T-helper 17 cell (primary cell): ENCODE measurements around the gene RALGAPA1. TPM values are rescaled to one million over a fixed set of nuclear protein-coding genes. Genes with fewer than 3 reads are reported as not detected.
A peak's percentile ranks its signal among the peaks of the same experiment; 100 is the strongest.
"Not testable (repeated sequence)": the region's sequence is repeated elsewhere in the genome, so short reads cannot be mapped to it uniquely, and the experiment has no call there.

Experiments used
- ATAC-seq: fragments of 150-1000 bp; cut with Tn5 transposase; 2 replicates; pipeline ENCODE4 v1.10.0; 2021; ENCODE audit warnings: mild to moderate bottlenecking, moderate library complexity
- DNase-seq, 3 donors: peaks; one replicate each; pipeline versions ENCODE4 v3.0.0 to v3.0.0-alpha.2; 2020 to 2021
- H3K9me3 ChIP-seq: one replicate; pipeline ENCODE4 v1.7.0; 2013; ENCODE audit warnings: low read length, mild to moderate bottlenecking; ENCODE audit not compliant: control insufficient read depth, poor library complexity, severe bottlenecking
- H3K27ac Mint-ChIP-seq: one replicate; pipeline ENCODE4 v1.8.0; 2022; ENCODE audit warnings: mild to moderate bottlenecking, moderate library complexity, mixed read lengths
- H3K27me3 Mint-ChIP-seq: one replicate; pipeline ENCODE4 v1.8.0; 2022; ENCODE audit warnings: mixed read lengths
- H3K36me3 Mint-ChIP-seq: one replicate; pipeline ENCODE4 v1.8.0; 2022; ENCODE audit warnings: low read depth, mixed read lengths
- H3K4me1 Mint-ChIP-seq: one replicate; pipeline ENCODE4 v1.8.0; 2022; ENCODE audit warnings: mild to moderate bottlenecking, mixed read lengths
- H3K4me3 Mint-ChIP-seq: one replicate; pipeline ENCODE4 v1.8.0; 2022; ENCODE audit warnings: mild to moderate bottlenecking, moderate library complexity, mixed read lengths
- total RNA-seq, 4 donors: library from RNA in 2 of 4; stranded (reverse) in 2 of 4; gene quantifications; one replicate each; pipeline ENCODE4 v1.2.3 and lab custom pipeline; 2022 to 2026

RALGAPA1 gene
- total RNA-seq, 2 donors from 2014 or later = 79.0 to 79.4 TPM

DNA sequence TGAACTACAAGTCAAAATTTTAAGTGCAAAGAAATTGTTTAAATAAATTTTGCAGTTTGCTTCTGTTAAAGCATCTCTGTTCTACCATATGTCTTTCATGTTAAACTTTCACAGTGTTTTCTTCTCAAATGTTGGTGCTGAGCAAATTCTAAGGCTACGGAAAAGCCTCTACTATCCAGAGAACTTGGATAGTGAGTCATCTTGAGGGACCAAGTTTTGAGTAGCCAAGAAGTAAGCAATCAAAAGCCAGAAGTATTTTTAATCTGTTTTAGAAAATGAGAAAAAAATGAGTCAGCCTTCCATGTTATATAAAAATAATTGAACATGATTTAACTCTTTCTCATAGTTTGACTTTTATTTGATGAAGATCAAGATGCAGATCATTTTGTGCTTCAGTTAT lies 20.4 kb upstream of the RALGAPA1 start:
- Mint-ChIP-seq H3K27me3 (no peaks in the 10 kb centered on the region), H3K27ac (no peak overlapping the region), H3K4me1 (peaks cover 15% of the 10 kb centered on the region), H3K4me3 (no peak overlapping the region), H3K36me3 (no peaks in the 10 kb centered on the region)
- no peak for DNase-seq
- ATAC-seq = no peak
- no peaks in the 10 kb centered on the region for H3K9me3 ChIP-seq

DNA sequence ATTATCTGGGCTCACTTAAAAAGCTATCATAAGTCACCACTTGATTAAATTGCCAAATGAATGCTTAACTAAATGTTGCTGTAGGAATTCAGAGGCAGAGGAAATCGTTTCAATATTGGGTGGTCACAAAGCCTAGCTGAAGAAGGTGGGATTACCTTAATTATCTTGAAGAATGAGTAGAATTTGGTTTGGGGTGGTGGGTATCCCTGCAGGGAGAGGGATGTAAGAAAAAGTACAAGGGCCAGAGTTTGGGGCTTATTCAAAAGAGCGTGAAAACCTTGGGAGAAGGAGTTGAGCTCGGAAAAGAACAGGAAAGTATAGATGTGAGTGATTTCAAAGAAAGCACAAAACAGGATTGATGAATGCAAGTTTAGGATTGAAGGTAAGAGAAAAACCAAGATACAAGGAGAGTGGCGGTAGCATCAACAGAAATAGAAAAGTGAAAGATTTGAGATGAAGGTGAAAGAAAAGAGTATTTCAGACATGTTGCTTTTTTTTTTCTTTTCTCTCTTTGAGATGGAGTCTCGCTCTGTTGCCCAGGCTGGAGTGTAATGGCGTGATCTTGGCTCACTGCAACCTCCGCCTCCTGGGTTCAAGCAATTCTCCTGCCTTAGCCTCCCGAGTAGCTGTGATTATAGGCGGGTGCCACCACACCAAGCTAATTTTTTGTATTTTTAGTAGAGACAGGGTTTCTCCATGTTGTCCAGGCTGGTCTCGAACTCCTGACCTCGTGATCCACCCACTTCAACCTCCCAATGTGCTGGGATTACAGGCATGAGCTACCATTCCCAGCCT lies 18.8 kb upstream of the RALGAPA1 start:
- peaks cover 15% of the 10 kb centered on the region for H3K4me1 Mint-ChIP-seq
- peak overlapping the region; percentile 85 for H3K27ac Mint-ChIP-seq
- H3K27me3 Mint-ChIP-seq = no peaks in the 10 kb centered on the region
- no peaks in the 10 kb centered on the region for H3K9me3 ChIP-seq
- no peak for ATAC-seq
- H3K4me3 Mint-ChIP-seq = peak overlapping the region; percentile 65
- H3K36me3 Mint-ChIP-seq = no peaks in the 10 kb centered on the region
- no peak for DNase-seq

GRCh38 chr14:35826952-35827416 lies 17.9 kb upstream of the RALGAPA1 start:
- ATAC-seq = no peak
- peak overlapping the region; percentile 94 for H3K4me3 Mint-ChIP-seq
- no peaks in the 10 kb centered on the region for H3K27me3 Mint-ChIP-seq
- no peak for DNase-seq
- peak overlapping the region; percentile 85 for H3K27ac Mint-ChIP-seq
- no peaks in the 10 kb centered on the region for H3K9me3 ChIP-seq
- H3K4me1 Mint-ChIP-seq = peaks cover 15% of the 10 kb centered on the region
- H3K36me3 Mint-ChIP-seq = no peaks in the 10 kb centered on the region

DNA sequence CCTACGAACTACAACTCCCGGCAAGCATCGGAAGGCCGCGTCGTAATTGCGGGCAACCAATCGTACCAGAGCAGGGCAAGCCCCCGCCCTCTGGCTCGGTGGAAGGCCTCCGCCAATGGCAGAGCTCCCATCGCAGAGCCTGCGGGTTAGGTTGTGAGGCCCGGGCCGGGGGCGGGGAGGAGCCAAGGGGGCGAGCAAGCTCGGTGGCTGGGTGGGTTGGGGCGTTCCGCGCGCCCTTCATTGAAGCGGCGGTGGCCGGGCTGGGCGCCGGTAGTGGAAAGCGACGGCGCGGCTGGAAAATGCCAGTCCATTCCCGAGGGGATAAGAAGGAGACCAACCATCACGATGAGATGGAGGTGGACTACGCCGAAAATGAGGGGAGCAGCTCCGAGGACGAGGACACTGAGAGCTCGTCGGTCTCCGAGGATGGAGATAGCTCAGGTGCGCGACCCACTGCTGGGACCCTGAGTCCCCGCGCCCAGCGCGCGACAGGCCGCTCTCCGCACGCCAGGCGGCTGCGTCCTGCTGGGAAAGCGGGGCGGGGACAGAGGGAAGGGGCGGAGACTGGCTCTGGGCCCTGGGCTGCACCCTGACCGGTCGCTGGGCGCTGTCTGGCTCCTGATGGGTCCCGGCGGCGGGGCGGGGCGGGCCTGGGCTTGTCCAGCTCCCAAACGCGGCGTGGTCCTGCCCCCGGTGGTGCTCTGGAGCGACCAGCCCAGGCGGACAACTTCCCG lies 17.3 kb upstream of the RALGAPA1 start, which contains the start of gene BRMS1L:
TSS of gene BRMS1L (plus strand) at position 121 of the 734 bp plus-strand sequence. CDS start at position 300, 179 bp downstream.
- peak within 1 kb of the TSS; percentile 85 for H3K27ac Mint-ChIP-seq
- H3K9me3 ChIP-seq = no peaks in the 10 kb centered on the region
- H3K27me3 Mint-ChIP-seq = no peaks in the 10 kb centered on the region
- H3K4me3 Mint-ChIP-seq = peak within 1 kb of the TSS; percentile 94
- H3K4me1 Mint-ChIP-seq = peaks cover 15% of the 10 kb centered on the region
- DNase-seq (peak; percentile 94 to 95 (median 95)), ATAC-seq (peak; percentile 98)
- H3K36me3 Mint-ChIP-seq = no peaks in the 10 kb centered on the region

GRCh38 chr14:35825968-35826217 lies 16.8 kb upstream of the RALGAPA1 start:
- Mint-ChIP-seq H3K27me3 (no peaks in the 10 kb centered on the region), H3K36me3 (no peaks in the 10 kb centered on the region), H3K27ac (peak overlapping the region; percentile 59), H3K4me1 (peaks cover 15% of the 10 kb centered on the region), H3K4me3 (peak overlapping the region; percentile 94)
- no peak for ATAC-seq
- DNase-seq = no peak
- no peaks in the 10 kb centered on the region for H3K9me3 ChIP-seq

DNA sequence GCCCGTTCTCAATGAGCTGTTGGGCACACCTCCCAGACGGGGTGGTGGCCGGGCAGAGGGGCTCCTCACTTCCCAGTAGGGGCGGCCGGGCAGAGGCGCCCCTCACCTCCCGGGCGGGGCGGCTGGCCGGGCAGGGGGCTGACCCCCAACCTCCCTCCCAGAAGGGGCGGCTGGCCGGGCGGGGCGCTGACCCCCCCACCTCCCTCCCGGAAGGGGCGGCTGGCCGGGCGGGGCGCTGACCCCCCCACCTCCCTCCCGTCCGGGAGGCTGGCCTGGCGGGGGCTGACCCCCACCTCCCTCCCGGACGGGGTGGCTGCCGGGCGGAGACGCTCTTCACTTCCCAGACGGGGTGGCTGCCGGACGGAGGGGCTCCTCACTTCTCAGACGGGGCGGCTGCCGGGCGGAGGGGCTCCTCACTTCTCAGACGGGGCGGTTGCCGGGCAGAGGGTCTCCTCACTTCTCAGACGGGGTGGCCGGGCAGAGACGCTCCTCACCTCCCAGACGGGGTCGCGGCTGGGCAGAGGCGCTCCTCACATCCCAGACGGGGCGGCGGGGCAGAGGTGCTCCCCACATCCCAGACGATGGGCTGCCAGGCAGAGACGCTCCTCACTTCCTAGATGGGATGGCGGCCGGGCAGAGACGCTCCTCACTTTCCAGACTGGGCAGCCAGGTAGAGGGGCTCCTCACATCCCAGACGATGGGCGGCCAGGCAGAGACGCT lies 15.5 kb upstream of the RALGAPA1 start:
- not testable (repeated sequence) for H3K36me3 Mint-ChIP-seq, H3K27me3 Mint-ChIP-seq, ATAC-seq, H3K9me3 ChIP-seq, DNase-seq, H3K27ac Mint-ChIP-seq
- Mint-ChIP-seq H3K4me3 (peak overlapping the region; percentile 79), H3K4me1 (peaks cover 15% of the 10 kb centered on the region)

DNA sequence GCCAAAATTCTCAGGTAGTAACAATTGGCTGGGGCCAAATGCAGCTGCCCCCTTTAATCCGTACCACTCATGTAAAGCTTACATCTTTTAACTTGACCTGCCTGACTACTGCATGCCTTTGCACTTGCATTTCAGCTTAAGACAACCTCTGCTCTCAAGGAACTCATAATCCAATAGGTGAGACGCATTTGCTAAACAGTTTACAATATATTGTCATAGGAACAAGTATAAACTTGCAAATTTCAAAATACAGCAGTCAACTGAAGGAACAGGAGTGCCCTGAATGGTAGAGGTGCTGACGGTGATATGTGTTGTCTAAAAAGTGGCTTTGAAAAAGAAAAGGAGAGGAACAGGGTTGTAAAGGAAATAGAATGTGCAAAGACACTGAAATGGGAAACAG lies 13.4 kb upstream of the RALGAPA1 start:
- H3K4me3 Mint-ChIP-seq = no peak overlapping the region

DNA sequence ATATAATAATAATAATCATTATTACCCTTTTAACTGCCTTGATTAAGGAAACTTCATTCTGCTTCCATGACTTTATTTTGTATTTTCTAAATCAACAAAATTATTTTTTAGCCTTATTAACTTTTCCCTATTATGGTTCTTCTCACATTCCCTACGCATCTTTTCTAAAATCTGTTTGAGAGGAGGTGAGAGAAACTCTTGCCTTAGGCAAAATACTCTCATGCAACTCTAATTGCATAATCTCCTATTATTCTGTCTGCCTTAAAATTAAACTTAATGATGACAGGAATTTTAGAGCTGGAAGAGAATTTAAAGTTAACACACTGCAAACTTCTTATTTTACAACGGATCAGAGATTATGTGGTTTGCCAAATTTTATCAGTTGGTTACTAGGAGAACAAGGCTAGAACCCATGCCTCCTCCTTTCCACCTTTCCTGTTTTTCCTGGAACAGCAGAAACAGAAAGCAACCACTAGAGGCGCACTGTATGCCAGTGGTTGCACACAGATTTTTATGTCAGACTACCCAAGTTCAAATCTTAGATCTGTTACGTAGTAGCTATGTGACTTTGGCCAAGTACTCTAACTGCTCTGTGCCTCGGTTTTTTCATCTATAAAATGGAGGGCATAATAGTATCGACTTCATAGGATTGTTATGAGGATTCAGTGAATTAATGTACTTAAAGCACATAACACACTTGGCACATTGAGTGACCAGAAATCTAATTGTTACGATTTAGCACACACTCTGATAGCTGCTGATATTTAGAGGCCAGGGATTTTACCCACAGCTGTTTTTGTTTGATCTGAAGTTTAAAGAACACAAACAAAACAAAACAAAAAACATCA lies 12.7 kb upstream of the RALGAPA1 start:
- Mint-ChIP-seq H3K36me3 (no peaks in the 10 kb centered on the region), H3K4me3 (no peak overlapping the region), H3K27ac (no peak overlapping the region), H3K4me1 (peaks cover 3% of the 10 kb centered on the region), H3K27me3 (peaks cover 7% of the 10 kb centered on the region)
- no peaks in the 10 kb centered on the region for H3K9me3 ChIP-seq
- DNase-seq (no peak), ATAC-seq (no peak)

More for the DNA sequence above, 13.4 kb upstream of the RALGAPA1 start:
- H3K27me3 Mint-ChIP-seq = peaks cover 5% of the 10 kb centered on the region
- DNase-seq (no peak), ATAC-seq (no peak)
- H3K9me3 ChIP-seq = no peaks in the 10 kb centered on the region
- no peak overlapping the region for H3K27ac Mint-ChIP-seq
- H3K36me3 Mint-ChIP-seq = no peaks in the 10 kb centered on the region
- H3K4me1 Mint-ChIP-seq = peaks cover 8% of the 10 kb centered on the region

DNA sequence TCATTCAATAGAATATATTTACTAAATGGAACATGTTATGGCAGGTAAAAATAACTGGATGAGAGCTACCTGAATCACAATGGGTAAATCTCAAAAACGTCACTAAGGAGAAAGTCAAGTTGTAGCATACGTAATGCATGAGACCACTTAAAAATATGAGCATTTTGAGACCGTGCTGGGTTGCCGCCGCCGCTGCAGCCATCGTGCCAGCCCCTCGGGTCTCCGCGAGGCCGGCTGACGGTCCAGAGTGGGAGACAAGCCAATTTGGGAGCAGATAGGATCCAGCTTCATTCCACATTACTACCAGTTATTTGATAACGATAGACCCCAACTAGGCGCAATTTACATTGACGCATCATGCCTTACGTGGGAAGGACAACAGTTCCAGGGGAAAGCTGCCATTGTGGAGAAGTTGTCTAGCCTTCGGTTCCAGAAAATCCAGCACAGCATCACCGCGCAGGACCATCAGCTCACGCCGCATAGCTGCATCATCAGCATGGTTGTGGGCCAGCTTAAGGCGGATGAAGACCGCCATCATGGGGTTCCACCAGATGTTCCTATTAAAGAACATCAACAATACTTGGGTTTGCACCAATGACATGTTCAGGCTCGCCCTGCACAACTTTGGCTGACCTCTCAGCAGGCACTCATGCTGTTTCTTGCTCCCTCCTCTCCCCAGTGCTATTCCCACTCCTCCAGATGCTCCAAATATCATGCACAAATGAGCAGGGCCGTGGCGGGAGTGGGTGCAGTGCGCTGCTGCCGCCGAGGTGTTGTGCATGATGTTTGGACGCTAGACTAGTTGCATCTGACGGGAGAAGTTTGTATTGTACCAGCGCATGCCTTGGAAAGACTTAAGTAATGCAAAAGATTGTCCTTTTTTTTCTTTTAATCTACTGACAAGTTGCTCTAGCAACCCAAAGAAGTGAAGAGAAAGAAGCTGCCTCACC lies 10.8 kb upstream of the RALGAPA1 start:
- H3K27me3 Mint-ChIP-seq = peaks cover 11% of the 10 kb centered on the region
- no peaks in the 10 kb centered on the region for H3K9me3 ChIP-seq
- no peaks in the 10 kb centered on the region for H3K36me3 Mint-ChIP-seq
- H3K27ac Mint-ChIP-seq = no peak overlapping the region
- no peaks in the 10 kb centered on the region for H3K4me1 Mint-ChIP-seq
- no peak overlapping the region for H3K4me3 Mint-ChIP-seq
- ATAC-seq = no peak
- no peak for DNase-seq

DNA sequence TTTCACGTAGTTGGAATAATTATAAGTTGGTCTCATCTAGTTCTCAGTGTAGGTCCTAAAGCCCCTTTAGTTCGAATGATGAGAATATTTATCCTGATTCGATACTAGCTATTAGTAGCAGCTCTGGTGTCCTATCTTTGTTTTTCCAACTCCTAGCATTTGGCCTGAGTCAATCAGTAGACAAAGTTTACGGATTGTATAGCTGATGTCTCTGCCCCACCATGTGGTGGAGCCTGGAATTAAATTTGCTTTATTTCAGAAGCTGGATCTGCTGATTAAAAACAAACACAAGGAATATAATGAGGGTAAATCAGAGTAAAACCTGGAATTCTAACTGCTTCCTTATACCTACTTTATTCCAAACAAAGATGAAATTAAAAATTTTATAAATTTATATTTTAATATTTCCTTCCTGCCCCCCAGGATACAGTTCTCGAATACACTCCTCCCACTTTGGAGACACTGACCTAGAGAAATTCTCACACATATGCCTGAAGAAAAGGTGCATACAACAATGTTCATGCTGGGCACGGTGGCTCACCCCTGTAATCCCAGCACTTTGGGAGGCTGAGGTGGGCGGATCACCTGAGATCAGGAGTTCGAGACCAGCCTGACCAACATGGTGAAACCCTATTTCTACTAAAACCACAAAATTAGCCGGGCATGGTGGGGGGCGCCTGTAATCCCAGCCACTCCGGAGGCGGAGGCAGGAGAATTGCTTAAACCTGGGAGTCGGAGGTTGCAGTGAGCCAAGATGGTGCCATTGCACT lies 9.4 kb upstream of the RALGAPA1 start:
- H3K9me3 ChIP-seq = no peaks in the 10 kb centered on the region
- DNase-seq (no peak), ATAC-seq (peak; percentile 52)
- Mint-ChIP-seq H3K27me3 (peaks cover 11% of the 10 kb centered on the region), H3K36me3 (no peaks in the 10 kb centered on the region), H3K4me3 (no peak overlapping the region), H3K27ac (no peak overlapping the region), H3K4me1 (no peaks in the 10 kb centered on the region)

DNA sequence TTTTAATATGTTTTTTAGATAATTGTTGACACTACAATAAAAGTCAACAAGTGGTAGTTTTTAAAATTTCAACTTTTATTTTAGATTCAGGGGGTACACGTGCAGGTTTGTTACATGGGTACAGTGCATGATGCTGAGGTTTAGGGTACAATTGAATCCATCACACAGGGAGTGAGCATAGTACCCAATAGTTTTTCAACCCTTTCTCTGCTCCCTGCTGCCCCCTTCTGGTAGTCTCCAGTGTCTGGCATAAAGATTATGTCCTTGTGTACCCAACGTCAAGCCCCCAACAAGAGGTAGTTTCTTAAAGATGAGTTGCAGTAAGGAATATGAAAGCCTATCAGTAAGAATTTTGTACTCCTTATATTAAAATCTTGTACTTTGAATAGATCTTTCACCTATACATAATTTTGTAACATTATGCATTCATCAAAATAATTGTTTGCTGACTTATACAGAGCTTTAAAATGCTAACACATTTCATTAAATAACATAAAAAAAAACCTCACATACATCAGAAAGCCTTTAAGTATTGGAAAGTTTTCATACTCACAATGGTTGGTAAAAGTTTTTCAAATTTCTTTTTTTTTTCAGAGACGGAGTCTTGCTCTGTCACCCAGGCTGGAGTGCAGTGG lies 5.4 kb upstream of the RALGAPA1 start:
- H3K9me3 ChIP-seq = no peaks in the 10 kb centered on the region
- H3K4me1 Mint-ChIP-seq = no peaks in the 10 kb centered on the region
- H3K36me3 Mint-ChIP-seq = no peaks in the 10 kb centered on the region
- peak; percentile 92 for ATAC-seq
- H3K27me3 Mint-ChIP-seq = peaks cover 6% of the 10 kb centered on the region
- peak; percentile 61 to 75 (median 61) for DNase-seq
- H3K27ac Mint-ChIP-seq = no peak overlapping the region
- no peak overlapping the region for H3K4me3 Mint-ChIP-seq
